Chondrocyte (in vitro differentiated cells): ENCODE results near the gene INS. TPM values are rescaled to one million over a fixed set of nuclear protein-coding genes. Genes with fewer than 3 reads are reported as not detected.

Experiments used
- DNase-seq: peaks from one replicate; pipeline ENCODE4 v3.0.0; 2021; ENCODE audit warnings: mixed read lengths, low spot score
- H3K27ac Mint-ChIP-seq: one replicate; pipeline ENCODE4 v1.8.0; 2021; ENCODE audit warnings: mild to moderate bottlenecking, moderate library complexity, mixed read lengths; ENCODE audit not compliant: unreplicated experiment
- H3K27me3 Mint-ChIP-seq: 2 replicates; pipeline ENCODE4 v1.8.0; 2021; ENCODE audit warnings: low read depth, mixed read lengths
- H3K36me3 Mint-ChIP-seq: 2 replicates; pipeline ENCODE4 v1.8.0; 2021; ENCODE audit warnings: low read depth, mixed read lengths
- H3K4me1 Mint-ChIP-seq: 2 replicates; pipeline ENCODE4 v1.8.0; 2021; ENCODE audit warnings: low read depth, mild to moderate bottlenecking, mixed read lengths
- H3K4me3 Mint-ChIP-seq: one replicate; pipeline ENCODE4 v1.8.0; 2021; ENCODE audit warnings: mild to moderate bottlenecking, moderate library complexity, mixed read lengths; ENCODE audit not compliant: unreplicated experiment
- H3K9me3 Mint-ChIP-seq: 2 replicates; pipeline ENCODE4 v1.8.0; 2021; ENCODE audit warnings: low read depth, mixed read lengths
- total RNA-seq: library from RNA; stranded (reverse); gene quantifications from 3 replicates; pipeline ENCODE4 v1.2.1, GENCODE V29; 2021
- TF ChIP-seq, protein P1 (sequence below): fragments of 200-600 bp; sonication (generic); IDR thresholded peaks from 2 replicates; pipeline ENCODE4 v1.5.0; 2021; ENCODE audit warnings: antibody characterized with exemption, mild to moderate bottlenecking, moderate library complexity

The INS gene
- total RNA-seq, 1 donor from 2014 or later = not detected

DNA sequence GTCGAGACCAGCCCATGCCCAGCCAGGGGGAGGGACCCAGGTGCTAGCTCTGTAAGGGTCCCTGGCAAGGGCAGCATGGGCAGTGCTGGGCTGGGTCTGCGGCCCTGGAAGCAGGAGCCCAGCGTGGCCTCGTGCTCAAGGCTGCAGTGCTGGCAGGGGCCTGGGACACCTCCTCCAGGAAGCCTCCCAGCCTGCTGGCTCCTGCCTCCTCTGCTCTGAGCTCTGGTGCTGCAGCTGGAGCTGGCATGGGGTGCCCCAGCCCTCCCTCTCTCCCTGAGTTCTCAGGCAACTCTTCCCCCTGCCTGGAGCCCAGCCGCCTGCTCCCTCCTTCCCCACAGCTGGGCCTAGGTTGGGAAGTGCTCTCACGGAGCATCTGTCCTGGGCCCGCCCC lies 6.8 kb downstream of the INS start:
- Mint-ChIP-seq H3K4me3 (no peak overlapping the region), H3K36me3 (no peaks in the 10 kb centered on the region), H3K27me3 (peaks cover 10% of the 10 kb centered on the region), H3K9me3 (no peaks in the 10 kb centered on the region), H3K4me1 (peaks cover 15% of the 10 kb centered on the region), H3K27ac (no peak overlapping the region)
- TF ChIP-seq, protein P1, sequence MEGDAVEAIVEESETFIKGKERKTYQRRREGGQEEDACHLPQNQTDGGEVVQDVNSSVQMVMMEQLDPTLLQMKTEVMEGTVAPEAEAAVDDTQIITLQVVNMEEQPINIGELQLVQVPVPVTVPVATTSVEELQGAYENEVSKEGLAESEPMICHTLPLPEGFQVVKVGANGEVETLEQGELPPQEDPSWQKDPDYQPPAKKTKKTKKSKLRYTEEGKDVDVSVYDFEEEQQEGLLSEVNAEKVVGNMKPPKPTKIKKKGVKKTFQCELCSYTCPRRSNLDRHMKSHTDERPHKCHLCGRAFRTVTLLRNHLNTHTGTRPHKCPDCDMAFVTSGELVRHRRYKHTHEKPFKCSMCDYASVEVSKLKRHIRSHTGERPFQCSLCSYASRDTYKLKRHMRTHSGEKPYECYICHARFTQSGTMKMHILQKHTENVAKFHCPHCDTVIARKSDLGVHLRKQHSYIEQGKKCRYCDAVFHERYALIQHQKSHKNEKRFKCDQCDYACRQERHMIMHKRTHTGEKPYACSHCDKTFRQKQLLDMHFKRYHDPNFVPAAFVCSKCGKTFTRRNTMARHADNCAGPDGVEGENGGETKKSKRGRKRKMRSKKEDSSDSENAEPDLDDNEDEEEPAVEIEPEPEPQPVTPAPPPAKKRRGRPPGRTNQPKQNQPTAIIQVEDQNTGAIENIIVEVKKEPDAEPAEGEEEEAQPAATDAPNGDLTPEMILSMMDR = no peak
- no peak for DNase-seq

- TF ChIP-seq, protein P1 = no peak
- Mint-ChIP-seq H3K27me3 (peaks cover 13% of the 10 kb centered on the region), H3K9me3 (no peaks in the 10 kb centered on the region), H3K4me1 (peaks cover 15% of the 10 kb centered on the region), H3K4me3 (no peak overlapping the region), H3K27ac (no peak overlapping the region), H3K36me3 (no peaks in the 10 kb centered on the region)
- DNase-seq = no peak
Observed at GRCh38 chr11:2153581-2154194, 7.3 kb downstream of the INS start.

- H3K9me3 Mint-ChIP-seq = no peaks in the 10 kb centered on the region
- DNase-seq = no peak
- H3K4me3 Mint-ChIP-seq = peak overlapping the region; percentile 2
- TF ChIP-seq, protein P1 = peak; percentile 85
- H3K4me1 Mint-ChIP-seq = peaks cover 15% of the 10 kb centered on the region
- H3K36me3 Mint-ChIP-seq = no peaks in the 10 kb centered on the region
- peaks cover 21% of the 10 kb centered on the region for H3K27me3 Mint-ChIP-seq
- H3K27ac Mint-ChIP-seq = no peak overlapping the region
Observed at GRCh38 chr11:2151500-2152257, 9.3 kb downstream of the INS start.

GRCh38 chr11:2149864-2150847 lies 10.9 kb downstream of the INS start:
- no peak for DNase-seq
- Mint-ChIP-seq H3K9me3 (no peaks in the 10 kb centered on the region), H3K4me1 (peaks cover 15% of the 10 kb centered on the region), H3K36me3 (no peaks in the 10 kb centered on the region), H3K27ac (no peak overlapping the region), H3K4me3 (no peak overlapping the region), H3K27me3 (peaks cover 28% of the 10 kb centered on the region)
- TF ChIP-seq, protein P1 = peak; percentile 89

GRCh38 chr11:2149460-2149859 lies 11.5 kb downstream of the INS start:
- Mint-ChIP-seq H3K36me3 (no peaks in the 10 kb centered on the region), H3K4me1 (peaks cover 15% of the 10 kb centered on the region), H3K27ac (no peak overlapping the region), H3K4me3 (no peak overlapping the region), H3K9me3 (no peaks in the 10 kb centered on the region), H3K27me3 (peaks cover 33% of the 10 kb centered on the region)
- TF ChIP-seq, protein P1 = no peak
- DNase-seq = no peak
